Stimulated activated CD8-positive, alpha-beta memory T cell treated with anti-CD3 and anti-CD28 coated beads, Interleukin-15, amount 100 ng/mL, for 1 hour (primary cell): ENCODE results near the gene ASB18.
"Not testable (repeated sequence)": the region's sequence is repeated elsewhere in the genome, so short reads cannot be mapped to it uniquely, and the experiment has no call there.

Experiments
- DNase-seq: peaks from one replicate; pipeline ENCODE4 v3.0.0-alpha.2; 2020; ENCODE audit warnings: low read depth

Gene ASB18, protein sequence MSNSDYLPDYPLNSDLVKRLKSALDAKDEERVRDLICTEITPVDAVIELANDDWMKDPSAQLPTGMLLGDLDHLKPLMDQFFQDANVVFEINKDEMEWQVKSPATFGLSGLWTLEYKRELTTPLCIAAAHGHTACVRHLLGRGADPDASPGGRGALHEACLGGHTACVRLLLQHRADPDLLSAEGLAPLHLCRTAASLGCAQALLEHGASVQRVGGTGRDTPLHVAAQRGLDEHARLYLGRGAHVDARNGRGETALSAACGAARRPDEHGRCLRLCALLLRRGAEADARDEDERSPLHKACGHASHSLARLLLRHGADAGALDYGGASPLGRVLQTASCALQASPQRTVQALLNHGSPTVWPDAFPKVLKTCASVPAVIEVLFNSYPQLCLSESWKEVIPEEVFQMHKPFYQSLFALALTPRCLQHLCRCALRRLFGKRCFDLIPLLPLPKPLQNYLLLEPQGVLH

GRCh38 chr2:236264256-236264655, at the start of gene ASB18:
ASB18 (minus strand) TSS chr2:236264406; CDS start chr2:236264345, 61 bp downstream.
- DNase-seq, result no peak

DNA sequence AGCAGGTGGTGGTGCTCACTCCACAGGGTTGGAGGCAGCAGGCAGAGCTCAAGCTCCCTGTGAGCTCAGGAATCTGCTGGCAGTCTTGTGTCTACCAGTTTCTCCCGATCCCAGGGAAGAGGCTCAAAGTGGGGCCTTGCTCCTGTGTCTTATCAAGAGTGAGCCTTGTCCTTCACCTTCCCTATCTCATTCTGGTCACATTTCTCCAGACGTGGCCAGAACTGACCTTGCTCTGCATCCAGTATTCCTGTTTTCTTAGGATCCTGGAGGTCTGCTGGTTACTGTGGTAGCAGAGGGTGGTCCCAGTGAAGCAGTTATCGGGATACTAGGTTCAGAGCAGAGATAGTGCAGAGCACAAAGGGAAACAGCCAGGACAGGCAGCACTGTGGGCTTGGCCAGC, 47.1 kb upstream of the ASB18 start:
- DNase-seq, result no peak

DNA sequence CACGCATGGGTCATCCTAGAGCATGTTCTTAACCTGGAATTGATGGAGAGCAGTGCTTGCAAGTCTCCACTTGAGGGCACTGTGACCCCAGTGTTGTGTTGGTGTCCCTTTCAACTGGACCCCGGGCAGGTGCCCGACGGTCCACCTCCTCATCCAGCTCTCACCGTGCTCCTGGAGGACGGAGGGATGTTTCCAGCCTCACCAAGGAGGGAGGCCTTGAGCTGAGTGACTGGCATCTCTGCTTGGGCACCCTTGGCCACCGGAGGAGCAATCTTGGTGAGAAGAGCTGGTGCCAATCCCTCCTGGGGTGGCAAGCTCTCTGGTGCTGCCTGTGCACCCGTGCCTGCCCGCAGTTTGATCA, 45.4 kb upstream of the ASB18 start:
- no peak for DNase-seq

GRCh38 chr2:236308855-236309668, 44.9 kb upstream of the ASB18 start:
- DNase-seq, result no peak

DNA sequence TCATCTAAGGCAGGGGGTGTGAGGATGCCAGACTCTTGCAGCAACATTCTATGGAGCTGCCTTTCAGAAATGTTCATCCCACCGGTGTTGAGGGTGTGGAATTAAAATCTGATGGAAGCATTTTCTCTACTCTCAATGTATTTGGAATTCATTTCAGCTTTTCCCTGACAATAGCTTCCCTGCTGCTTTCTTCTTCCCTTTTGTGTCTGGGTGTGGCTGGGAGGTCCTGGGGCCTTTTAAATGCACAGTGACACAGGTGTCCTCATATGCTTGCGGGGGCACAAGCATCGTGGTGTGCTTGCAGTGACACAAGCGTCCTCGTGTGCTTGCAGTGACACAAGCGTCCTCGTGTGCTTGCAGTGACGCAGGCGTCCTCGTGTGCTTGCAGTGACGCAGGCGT, 43.4 kb upstream of the ASB18 start:
- DNase-seq, result no peak

DNA sequence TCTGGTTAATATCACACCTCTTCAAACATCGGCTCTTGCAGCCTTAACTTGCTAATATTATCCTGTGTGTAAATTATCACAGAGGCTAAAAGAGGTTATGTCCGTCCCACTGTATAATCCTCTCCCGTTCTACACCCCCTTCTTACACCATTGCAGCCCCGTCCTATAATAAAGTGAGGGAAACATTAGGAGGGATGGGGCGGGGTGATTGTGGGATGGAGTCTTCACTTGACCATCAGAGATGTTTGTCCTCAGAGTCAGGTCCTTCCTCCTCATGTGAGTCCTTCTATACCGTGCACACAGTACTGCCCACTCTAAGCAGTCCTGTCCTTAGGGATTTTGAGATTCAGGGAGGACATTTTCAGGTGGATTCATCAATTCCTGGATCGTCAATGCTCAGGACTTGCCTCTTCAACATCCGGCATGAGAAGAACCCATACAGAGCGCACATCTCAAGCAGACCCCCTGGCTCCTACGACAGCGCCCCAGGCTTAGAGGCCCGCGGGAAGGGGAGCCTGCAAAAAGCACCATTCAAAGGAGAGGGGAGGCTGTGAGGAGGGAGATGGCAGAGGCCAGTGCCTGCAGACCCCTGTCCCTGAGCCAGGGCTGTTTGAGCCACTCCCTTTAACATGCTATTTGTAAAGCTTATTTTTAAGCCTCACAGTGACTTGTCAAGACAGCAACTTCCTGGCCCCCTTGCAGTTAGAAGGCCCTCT, 42.8 kb upstream of the ASB18 start:
- no peak for DNase-seq

DNA sequence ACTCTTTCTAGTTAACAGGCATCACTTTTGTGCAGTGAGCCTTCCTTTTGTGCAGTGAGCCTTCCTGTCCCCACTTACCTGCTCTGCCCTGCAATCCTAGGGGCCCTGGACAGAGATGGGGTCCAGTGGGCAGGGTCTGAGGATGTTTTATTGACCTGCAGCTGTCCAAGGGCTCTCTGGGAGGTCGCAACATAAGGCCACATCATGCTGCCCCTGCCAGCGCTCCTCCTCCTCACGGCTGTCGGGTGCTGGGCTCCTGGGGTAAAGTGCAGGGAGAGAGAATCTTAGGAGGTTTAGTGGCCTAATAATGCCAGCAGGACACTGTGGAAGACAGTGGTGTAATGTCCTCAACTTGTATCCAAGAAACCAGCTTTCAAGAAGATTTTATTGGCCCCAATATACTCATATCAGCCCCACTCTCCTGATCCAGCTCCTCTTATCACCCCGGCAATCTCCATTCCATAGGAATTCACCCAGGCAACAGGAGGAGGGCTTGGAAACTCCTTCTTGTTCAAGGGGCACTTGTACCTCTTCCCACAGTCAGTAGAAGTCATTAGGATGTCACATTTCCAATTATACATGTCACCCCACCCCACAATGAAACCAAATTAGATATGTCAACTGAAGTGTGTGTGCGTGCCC, 41.9 kb upstream of the ASB18 start:
- DNase-seq, result no peak

DNA sequence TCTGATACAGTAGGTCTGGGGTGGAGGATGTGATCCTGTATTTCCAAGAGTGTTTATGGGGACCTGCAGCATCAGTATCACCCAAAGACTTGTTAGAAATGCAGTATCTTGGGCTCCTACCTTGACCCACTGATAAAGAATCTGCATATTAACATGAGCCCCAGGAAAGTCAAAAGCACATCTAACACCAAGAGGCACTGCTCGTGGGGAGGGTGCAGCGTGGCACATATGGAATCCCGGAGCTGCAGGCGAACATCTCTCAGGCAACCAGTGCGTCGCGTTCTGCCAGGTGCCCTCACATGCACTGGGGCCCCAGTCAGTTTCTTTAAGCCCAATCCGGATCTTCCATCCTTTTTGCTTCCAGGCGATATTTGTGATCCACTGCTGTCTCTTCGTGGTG, 41.3 kb upstream of the ASB18 start:
- no peak for DNase-seq

DNA sequence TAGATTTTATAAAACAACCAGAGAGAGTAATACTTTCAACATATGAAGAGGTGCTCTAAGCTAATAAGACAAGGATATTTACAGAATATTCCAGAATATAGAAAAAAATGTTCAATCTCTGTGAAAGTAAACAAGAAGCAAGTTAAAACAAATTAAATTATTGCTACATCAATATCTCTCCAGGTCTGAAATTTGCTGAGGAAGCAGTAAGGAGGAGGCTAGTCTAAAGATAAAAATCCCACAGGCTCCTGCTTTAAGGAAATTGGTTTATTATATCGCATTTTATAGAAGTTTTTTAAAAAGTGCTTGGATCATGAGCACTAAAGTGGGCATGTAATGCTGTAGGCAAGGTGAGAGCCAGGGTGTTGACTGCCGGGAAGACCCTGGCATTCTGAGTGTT, 39.7 kb upstream of the ASB18 start:
- no peak for DNase-seq

DNA sequence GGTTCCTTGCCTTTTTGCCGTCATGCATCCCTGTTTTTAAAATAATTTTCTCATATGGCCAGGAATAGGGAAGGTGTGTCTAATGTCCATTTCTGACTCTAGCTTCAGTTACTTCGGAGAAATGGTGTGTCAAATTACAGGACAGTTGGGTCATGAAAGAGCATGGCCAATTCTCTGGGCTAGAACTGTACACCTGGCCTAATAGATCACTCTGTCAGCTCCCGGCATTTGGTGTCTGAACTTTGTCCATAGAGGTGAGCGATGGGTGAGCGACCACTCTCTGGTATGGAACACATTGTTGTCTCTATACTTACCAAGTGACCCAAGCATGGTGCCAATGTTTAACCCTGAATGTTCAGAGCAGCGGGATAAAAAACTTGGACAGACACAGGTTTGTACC, 38.3 kb upstream of the ASB18 start:
- DNase-seq, result no peak

- no peak for DNase-seq
Observed at GRCh38 chr2:236298924-236299475, 34.8 kb upstream of the ASB18 start.

DNA sequence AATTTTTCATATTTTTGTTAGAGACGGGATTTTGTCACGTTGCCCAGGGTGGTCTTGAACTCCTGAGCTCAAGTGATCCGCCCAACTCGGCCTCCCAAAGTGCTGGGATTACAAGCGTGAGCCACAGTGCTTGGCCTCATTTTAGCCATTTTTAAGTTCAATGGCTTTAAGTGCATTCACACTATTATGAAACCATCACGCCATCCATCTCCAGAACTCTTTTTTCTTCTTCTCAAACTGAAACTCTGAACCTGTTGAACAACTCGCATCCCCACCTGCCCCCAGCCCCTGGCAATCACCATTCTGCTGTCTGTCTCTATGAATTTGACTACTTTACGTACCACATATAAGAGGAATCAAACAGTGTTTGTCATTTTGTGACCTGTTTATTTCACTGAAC, 31.3 kb upstream of the ASB18 start:
- no peak for DNase-seq

- DNase-seq, result no peak
Observed at GRCh38 chr2:236294647-236295046, 30.4 kb upstream of the ASB18 start.

- DNase-seq, result no peak
Observed at GRCh38 chr2:236293241-236293810, 29.1 kb upstream of the ASB18 start.

- no peak for DNase-seq
Observed at GRCh38 chr2:236291911-236292310, 27.7 kb upstream of the ASB18 start.

DNA sequence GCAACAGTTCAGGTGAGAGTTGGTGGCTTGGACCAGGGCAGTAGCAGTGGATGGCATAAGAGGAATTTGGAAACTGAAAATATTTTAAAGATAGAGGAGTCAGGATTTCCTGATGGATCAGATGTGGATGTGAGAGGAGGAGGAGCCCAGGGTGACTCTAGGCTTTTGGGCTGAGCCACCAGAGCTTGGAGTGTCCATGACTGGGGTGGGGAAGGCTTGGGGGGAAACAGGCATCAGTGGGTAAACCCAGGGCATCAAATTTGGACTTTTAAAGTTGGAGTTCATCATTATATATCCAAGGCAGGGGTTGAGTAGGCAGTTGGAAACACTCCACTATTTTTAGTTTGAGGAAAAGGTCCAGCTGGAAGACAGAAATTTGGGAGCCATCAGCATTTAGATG, 27.3 kb upstream of the ASB18 start:
- no peak for DNase-seq

GRCh38 chr2:236290742-236291425, 26.7 kb upstream of the ASB18 start:
- no peak for DNase-seq

- DNase-seq, result no peak
Observed at GRCh38 chr2:236289766-236290462, 25.7 kb upstream of the ASB18 start.

DNA sequence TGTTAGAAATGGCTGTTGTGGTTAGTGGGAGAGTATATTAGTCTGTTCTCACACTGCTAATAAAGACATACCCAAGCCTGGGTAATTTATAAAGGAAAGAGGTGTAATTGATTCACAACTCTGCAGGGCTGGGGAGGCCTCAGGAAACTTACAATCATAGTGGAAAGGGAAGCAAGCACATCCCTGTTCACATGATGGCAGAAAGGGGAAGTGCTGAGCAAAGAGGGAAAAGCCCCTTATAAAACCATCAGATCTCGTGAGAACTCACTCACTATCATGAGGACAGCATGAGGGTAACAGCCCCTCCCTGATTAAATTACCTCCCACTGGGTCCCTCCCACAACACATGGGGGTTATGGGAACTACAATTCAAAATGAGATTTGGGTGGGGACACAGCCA, 24.2 kb upstream of the ASB18 start:
- not testable (repeated sequence) for DNase-seq

- no peak for DNase-seq
Observed at GRCh38 chr2:236287656-236288055, 23.4 kb upstream of the ASB18 start.
